Panc1 (cell line): ENCODE results near the gene PARD3. TPM values are rescaled to one million over a fixed set of nuclear protein-coding genes. Genes with fewer than 3 reads are reported as not detected.

Experiments used
- ATAC-seq: fragments of 200-7000 bp; cut with Tn5 transposase; 2 replicates; pipeline ENCODE4 v1.9.1; 2020; ENCODE audit warnings: mild to moderate bottlenecking, moderate library complexity
- BruUV-seq: library from RNA; stranded (reverse); fragments of 400-500 nt; replicated peaks from 2 replicates; lab custom pipeline; 2021; lab: Mats Ljungman, UMichigan
- CTCF ChIA-PET: fragments of 300-600 bp; sonication (Branson Sonifier 250); formaldehyde crosslinking; loops from one replicate; lab custom pipeline; 2022; ENCODE audit warnings: antibody characterized with exemption; lab: Charles Lee
- POLR2A ChIA-PET: fragments of 300-600 bp; sonication (Branson Sonifier 250); formaldehyde crosslinking; loops from one replicate; lab custom pipeline; 2022; ENCODE audit warnings: antibody characterized with exemption; lab: Charles Lee
- DNase-seq: peaks from one replicate; pipeline ENCODE4 v3.0.0-alpha.2; 2010; ENCODE audit warnings: low read depth, low spot score
- H3K27ac ChIP-seq: 2 replicates; pipeline ENCODE4 v1.5.1; 2011; ENCODE audit warnings: mild to moderate bottlenecking, low read length, inconsistent platforms
- H3K27me3 ChIP-seq: fragments of 200-500 bp; sonication (Bioruptor generic); 2 replicates; pipeline ENCODE4 v1.6.0; 2014; ENCODE audit warnings: low read length, inconsistent platforms; ENCODE audit not compliant: control insufficient read depth, insufficient read depth
- H3K36me3 ChIP-seq: fragments of 200-500 bp; sonication (Bioruptor generic); 2 replicates; pipeline ENCODE4 v1.5.1; 2014; ENCODE audit warnings: inconsistent platforms, mild to moderate bottlenecking, low read length, moderate library complexity; ENCODE audit not compliant: control insufficient read depth, insufficient read depth
- H3K4me1 ChIP-seq: 2 replicates; pipeline ENCODE4 v1.5.1; 2011; ENCODE audit warnings: inconsistent platforms, mild to moderate bottlenecking, low read length, moderate library complexity; ENCODE audit not compliant: control insufficient read depth, insufficient read depth
- H3K4me3 ChIP-seq, 2 experiments: 2 replicates each; pipeline ENCODE4 v1.5.1; 2011 to 2012; ENCODE audit warnings: low read depth in 2 of 2, low read length in 2 of 2, mild to moderate bottlenecking in 2 of 2, inconsistent platforms in 1 of 2, moderate library complexity in 1 of 2
- H3K9me3 ChIP-seq: fragments of 200-500 bp; sonication (Bioruptor generic); 2 replicates; pipeline ENCODE4 v1.5.1; 2014; ENCODE audit warnings: low read depth, mild to moderate bottlenecking, inconsistent platforms, low read length, moderate library complexity; ENCODE audit not compliant: control insufficient read depth, insufficient read depth
- CTCF ChIP-seq: fragments of 450-650 bp; IDR thresholded peaks from 2 replicates; pipeline ENCODE4 v1.5.1; 2017; ENCODE audit warnings: mild to moderate bottlenecking
- POLR2AphosphoS5 ChIP-seq: IDR thresholded peaks from 2 replicates; pipeline ENCODE4 v1.6.1; 2012; ENCODE audit warnings: mild to moderate bottlenecking, low read depth, low read length, moderate library complexity
- SIN3A ChIP-seq: IDR thresholded peaks from 2 replicates; pipeline ENCODE4 v1.6.1; 2012; ENCODE audit warnings: low read depth, mild to moderate bottlenecking, low read length, moderate library complexity, borderline replicate concordance; ENCODE audit not compliant: insufficient read depth
- TCF7L2 ChIP-seq: IDR thresholded peaks from 2 replicates; pipeline ENCODE4 v1.6.1; 2011; ENCODE audit warnings: mild to moderate bottlenecking, low read depth, low read length, inconsistent platforms
- in situ Hi-C: cut with HindIII; loops from 2 replicates; pipeline ENCODE4 v1.10.0; 2016; ENCODE audit warnings: low sequenced_read_pairs, low pct_unique_long_range_greater_than_20kb
- intact Hi-C: fragments of 100-400 bp; cut with micrococcal nuclease; formaldehyde crosslinking; loops from one replicate; pipeline ENCODE4 v1.10.0; 2022; ENCODE audit not compliant: unreplicated experiment
- total RNA-seq: library from RNA; stranded (reverse); gene quantifications from one replicate; pipeline ENCODE4 v1.2.1, GENCODE V29; 2021; ENCODE audit not compliant: unreplicated experiment
- TF ChIP-seq, protein P1 (sequence below), 2 experiments: IDR thresholded peaks; 2 replicates each; pipeline ENCODE4 v1.6.1; 2011 to 2012; ENCODE audit warnings: low read depth in 2 of 2, control low read depth in 1 of 2, low read length in 1 of 2, mild to moderate bottlenecking in 1 of 2, moderate library complexity in 1 of 2; ENCODE audit not compliant: insufficient read depth in 1 of 2

PARD3 gene
- total RNA-seq, 1 experiment from 2014 or later: 29.8 TPM

DNA sequence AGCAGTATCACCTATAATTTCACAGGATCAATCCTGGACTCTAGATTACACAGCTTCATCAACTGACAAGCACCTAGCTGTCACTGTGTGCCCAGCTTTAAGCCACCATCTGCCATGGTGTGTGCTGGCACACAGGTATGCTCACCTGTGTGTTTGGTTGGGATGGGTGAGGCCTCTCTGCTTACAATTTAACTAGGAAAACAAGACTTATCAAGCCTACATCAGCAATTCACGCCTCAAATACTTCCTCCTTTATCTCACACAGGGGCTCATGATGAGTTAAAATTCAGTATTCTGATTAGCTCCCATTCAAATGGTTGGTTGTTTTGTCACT is 608.2 kb downstream of the PARD3 start:
- ChIA-PET CTCF (no interaction called here), POLR2A (no interaction called here)
- H3K4me3 ChIP-seq: no peak overlapping the region
- in situ Hi-C loops: no loop called here
- H3K9me3 ChIP-seq: no peaks in the 10 kb centered on the region
- no peaks in the 10 kb centered on the region for H3K27me3 ChIP-seq
- ATAC-seq: no peak
- BruUV-seq: no TSS peak
- DNase-seq: no peak
- intact Hi-C loops: no loop called here
- TF ChIP-seq POLR2AphosphoS5 (no peak), TCF7L2 (no peak), CTCF (no peak), SIN3A (no peak)
- TF ChIP-seq, protein P1, sequence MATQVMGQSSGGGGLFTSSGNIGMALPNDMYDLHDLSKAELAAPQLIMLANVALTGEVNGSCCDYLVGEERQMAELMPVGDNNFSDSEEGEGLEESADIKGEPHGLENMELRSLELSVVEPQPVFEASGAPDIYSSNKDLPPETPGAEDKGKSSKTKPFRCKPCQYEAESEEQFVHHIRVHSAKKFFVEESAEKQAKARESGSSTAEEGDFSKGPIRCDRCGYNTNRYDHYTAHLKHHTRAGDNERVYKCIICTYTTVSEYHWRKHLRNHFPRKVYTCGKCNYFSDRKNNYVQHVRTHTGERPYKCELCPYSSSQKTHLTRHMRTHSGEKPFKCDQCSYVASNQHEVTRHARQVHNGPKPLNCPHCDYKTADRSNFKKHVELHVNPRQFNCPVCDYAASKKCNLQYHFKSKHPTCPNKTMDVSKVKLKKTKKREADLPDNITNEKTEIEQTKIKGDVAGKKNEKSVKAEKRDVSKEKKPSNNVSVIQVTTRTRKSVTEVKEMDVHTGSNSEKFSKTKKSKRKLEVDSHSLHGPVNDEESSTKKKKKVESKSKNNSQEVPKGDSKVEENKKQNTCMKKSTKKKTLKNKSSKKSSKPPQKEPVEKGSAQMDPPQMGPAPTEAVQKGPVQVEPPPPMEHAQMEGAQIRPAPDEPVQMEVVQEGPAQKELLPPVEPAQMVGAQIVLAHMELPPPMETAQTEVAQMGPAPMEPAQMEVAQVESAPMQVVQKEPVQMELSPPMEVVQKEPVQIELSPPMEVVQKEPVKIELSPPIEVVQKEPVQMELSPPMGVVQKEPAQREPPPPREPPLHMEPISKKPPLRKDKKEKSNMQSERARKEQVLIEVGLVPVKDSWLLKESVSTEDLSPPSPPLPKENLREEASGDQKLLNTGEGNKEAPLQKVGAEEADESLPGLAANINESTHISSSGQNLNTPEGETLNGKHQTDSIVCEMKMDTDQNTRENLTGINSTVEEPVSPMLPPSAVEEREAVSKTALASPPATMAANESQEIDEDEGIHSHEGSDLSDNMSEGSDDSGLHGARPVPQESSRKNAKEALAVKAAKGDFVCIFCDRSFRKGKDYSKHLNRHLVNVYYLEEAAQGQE (IDR thresholded peaks at IDR 0.05; ENCODE audit: insufficient read depth in 1 of 2, low read depth in 2 of 2, low read length in 1 of 2): no peak
- H3K4me1 ChIP-seq: no peaks in the 10 kb centered on the region
- H3K27ac ChIP-seq: no peak overlapping the region
- no peaks in the 10 kb centered on the region for H3K36me3 ChIP-seq

DNA sequence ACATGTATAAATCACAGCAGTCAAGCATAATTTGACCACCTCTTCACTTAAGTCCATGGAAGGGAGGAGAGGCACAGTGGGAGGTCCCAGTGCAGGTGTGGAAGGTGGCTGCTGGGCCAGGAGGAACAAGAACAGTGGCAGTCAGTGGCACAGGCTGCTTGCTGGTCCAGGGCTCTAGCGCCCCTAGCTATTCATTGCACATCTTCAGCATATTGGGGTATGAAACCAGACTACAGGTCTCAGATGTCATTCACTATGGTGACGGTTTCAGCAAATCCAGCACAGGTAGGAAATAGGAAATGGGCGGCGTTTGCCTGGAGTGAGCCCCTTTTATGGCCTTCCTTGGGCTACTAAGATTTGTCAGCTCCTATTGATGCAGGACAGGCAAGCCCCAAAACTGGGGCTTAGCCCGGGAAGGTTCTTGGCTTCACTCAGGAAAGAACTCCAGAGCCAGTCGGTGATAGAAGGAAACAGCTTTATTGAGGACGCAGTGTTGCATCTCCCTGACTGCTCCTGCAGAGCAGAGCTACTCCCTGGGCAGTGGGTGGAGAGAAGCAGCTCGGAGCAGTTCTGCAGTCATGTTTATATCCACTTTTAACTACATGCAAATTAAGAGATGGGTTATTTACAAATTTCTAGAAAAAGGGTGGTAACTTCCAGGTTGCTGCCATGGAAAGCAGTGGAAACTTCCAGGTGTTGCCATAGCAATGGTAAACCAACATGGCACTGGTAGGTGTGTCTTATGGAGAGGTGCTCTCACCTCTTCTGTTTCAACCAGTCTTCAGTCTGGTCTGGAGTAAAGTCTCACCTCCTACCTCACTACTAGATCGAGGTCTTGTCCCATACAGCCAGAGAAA is 608.8 kb downstream of the PARD3 start:
- H3K4me1 ChIP-seq: no peaks in the 10 kb centered on the region
- TF ChIP-seq POLR2AphosphoS5 (no peak), CTCF (no peak), TCF7L2 (no peak)
- TF ChIP-seq, protein P1 (IDR thresholded peaks at IDR 0.05; ENCODE audit: insufficient read depth in 1 of 2, low read depth in 2 of 2, low read length in 1 of 2): no peak
- POLR2A ChIA-PET: no interaction called here
- DNase-seq (no peak), ATAC-seq (no peak)
- CTCF ChIA-PET: no interaction called here
- no peak overlapping the region for H3K27ac ChIP-seq
- H3K9me3 ChIP-seq: no peaks in the 10 kb centered on the region
- BruUV-seq: no TSS peak
- H3K36me3 ChIP-seq: no peaks in the 10 kb centered on the region
- intact Hi-C loops: no loop called here
- H3K27me3 ChIP-seq: no peaks in the 10 kb centered on the region
- no peak overlapping the region for H3K4me3 ChIP-seq
- in situ Hi-C loops: no loop called here
